Measurements from ENCODE around the gene WASF2.

DNA sequence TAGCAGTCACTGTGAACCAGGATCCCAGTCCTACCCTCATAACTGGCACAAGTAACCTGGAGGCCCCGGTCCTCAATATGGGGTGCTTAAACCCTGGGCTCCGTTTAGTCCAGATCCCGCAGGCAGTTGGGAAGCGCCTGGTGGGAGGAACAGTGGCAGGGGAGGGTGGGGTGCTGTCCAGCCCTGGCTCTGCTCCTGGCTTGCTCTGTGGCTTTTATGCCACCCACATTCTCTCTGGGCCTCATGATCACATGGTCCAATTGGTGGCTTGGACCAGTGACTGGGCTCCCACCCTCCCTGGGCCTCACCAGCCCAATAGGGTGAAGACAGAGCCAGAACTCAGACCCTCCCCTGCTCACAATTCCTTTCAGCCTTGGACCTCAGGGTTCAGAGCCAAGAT, 109.7 kb downstream of the WASF2 start:
- TF ChIP-seq POLR2AphosphoS5 (IDR thresholded peaks at IDR 0.05; ENCODE audit: borderline replicate concordance, low read depth, low read length): no peak
- no peak for TF ChIP-seq EZH2 (IDR thresholded peaks at IDR 0.05)
- no peak for TF ChIP-seq FOXP2 (optimal IDR thresholded peaks at IDR 0.05; ENCODE audit: control extremely low read depth, extremely low read length, insufficient read depth)

Measured in SK-N-MC (cell line).